Measurements from ENCODE around the gene SYTL1. TPM values are rescaled to one million over a fixed set of nuclear protein-coding genes. Genes with fewer than 3 reads are reported as not detected.

SYTL1 gene
- total RNA-seq, 4 donors from 2014 or later: 5.2 to 9.2 (median 6.9) TPM

DNA sequence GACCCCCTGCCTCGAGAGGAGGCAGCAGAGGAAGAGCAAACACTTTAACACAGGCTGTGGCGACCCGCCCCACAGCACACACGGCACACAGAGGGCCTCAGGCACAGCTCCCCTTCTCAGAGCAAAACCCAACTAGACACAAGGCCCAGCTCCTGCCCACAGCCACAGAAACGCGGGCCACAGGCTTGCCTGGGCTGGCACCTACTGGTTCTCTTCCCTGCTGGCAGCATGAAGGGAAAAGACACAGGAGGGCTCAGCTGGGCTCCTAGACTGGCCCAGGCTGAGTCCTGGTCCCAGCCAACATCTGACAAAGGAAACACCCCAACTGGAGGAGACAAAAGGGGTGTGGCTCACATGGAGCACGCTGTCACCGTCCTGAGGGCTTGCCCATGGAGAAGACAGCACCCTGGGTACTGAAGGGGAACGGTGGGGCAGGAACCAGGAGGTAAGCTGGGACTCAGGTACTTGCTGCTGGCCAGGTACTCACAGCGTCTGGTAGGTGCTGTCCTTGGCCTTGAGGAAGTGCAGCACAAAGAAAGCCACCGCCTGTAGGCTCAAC is 37.8 kb downstream of the SYTL1 start:
- Histone ChIP-seq H3K9me3 (no peaks in the 10 kb centered on the region), H3K27ac (no peak overlapping the region), H3K4me3 (no peak overlapping the region), H3K36me3 (no peaks in the 10 kb centered on the region), H3K27me3 (no peaks in the 10 kb centered on the region), H3K4me1 (peaks cover 0 to 6% (median 2%) of the 10 kb centered on the region in 4 donors)
- intact Hi-C loops (cut with DNase I; ENCODE audit: low total_unique reads) (no loop called here), in situ Hi-C loops (cut with MboI; ENCODE audit: low pct_ligation_motif_present in 1 of 4, low pct_unique_long_range_greater_than_20kb in 1 of 4, low sequenced_read_pairs in 3 of 4) (no loop called here)
- TF ChIP-seq EP300 (IDR thresholded peaks at IDR 0.05; ENCODE audit: low read depth) (no peak), POLR2AphosphoS5 (IDR thresholded peaks at IDR 0.05) (no peak), POLR2A (IDR thresholded peaks at IDR 0.05) (no peak)
- TF ChIP-seq, protein P1, sequence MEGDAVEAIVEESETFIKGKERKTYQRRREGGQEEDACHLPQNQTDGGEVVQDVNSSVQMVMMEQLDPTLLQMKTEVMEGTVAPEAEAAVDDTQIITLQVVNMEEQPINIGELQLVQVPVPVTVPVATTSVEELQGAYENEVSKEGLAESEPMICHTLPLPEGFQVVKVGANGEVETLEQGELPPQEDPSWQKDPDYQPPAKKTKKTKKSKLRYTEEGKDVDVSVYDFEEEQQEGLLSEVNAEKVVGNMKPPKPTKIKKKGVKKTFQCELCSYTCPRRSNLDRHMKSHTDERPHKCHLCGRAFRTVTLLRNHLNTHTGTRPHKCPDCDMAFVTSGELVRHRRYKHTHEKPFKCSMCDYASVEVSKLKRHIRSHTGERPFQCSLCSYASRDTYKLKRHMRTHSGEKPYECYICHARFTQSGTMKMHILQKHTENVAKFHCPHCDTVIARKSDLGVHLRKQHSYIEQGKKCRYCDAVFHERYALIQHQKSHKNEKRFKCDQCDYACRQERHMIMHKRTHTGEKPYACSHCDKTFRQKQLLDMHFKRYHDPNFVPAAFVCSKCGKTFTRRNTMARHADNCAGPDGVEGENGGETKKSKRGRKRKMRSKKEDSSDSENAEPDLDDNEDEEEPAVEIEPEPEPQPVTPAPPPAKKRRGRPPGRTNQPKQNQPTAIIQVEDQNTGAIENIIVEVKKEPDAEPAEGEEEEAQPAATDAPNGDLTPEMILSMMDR (IDR thresholded peaks at IDR 0.05): no peak
- 78% methylated on average over 11 of the region's 11 CpGs; no CpG with 5 or more reads in 1 of the 2 donors for WGBS, 2 donors (ENCODE audit: low coverage in 1 of 2)
- DNase-seq: no peak

DNA sequence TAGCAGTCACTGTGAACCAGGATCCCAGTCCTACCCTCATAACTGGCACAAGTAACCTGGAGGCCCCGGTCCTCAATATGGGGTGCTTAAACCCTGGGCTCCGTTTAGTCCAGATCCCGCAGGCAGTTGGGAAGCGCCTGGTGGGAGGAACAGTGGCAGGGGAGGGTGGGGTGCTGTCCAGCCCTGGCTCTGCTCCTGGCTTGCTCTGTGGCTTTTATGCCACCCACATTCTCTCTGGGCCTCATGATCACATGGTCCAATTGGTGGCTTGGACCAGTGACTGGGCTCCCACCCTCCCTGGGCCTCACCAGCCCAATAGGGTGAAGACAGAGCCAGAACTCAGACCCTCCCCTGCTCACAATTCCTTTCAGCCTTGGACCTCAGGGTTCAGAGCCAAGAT is 38.4 kb downstream of the SYTL1 start:
- H3K27me3 ChIP-seq: no peaks in the 10 kb centered on the region
- no peak overlapping the region for H3K4me3 ChIP-seq
- DNase-seq: no peak
- peaks cover 0 to 6% (median 2%) of the 10 kb centered on the region in 4 donors for H3K4me1 ChIP-seq
- TF ChIP-seq POLR2AphosphoS5 (IDR thresholded peaks at IDR 0.05) (no peak), EP300 (IDR thresholded peaks at IDR 0.05; ENCODE audit: low read depth) (no peak), POLR2A (IDR thresholded peaks at IDR 0.05) (no peak)
- TF ChIP-seq, protein P1 (IDR thresholded peaks at IDR 0.05): no peak
- intact Hi-C loops (cut with DNase I; ENCODE audit: low total_unique reads) (no loop called here), in situ Hi-C loops (cut with MboI; ENCODE audit: low pct_ligation_motif_present in 1 of 4, low pct_unique_long_range_greater_than_20kb in 1 of 4, low sequenced_read_pairs in 3 of 4) (no loop called here)
- 100% methylated on average over 1 of the region's 4 CpGs; no CpG with 5 or more reads in 1 of the 2 donors for WGBS, 2 donors (ENCODE audit: low coverage in 1 of 2)
- no peaks in the 10 kb centered on the region for H3K36me3 ChIP-seq
- no peak overlapping the region for H3K27ac ChIP-seq
- no peaks in the 10 kb centered on the region for H3K9me3 ChIP-seq

DNA sequence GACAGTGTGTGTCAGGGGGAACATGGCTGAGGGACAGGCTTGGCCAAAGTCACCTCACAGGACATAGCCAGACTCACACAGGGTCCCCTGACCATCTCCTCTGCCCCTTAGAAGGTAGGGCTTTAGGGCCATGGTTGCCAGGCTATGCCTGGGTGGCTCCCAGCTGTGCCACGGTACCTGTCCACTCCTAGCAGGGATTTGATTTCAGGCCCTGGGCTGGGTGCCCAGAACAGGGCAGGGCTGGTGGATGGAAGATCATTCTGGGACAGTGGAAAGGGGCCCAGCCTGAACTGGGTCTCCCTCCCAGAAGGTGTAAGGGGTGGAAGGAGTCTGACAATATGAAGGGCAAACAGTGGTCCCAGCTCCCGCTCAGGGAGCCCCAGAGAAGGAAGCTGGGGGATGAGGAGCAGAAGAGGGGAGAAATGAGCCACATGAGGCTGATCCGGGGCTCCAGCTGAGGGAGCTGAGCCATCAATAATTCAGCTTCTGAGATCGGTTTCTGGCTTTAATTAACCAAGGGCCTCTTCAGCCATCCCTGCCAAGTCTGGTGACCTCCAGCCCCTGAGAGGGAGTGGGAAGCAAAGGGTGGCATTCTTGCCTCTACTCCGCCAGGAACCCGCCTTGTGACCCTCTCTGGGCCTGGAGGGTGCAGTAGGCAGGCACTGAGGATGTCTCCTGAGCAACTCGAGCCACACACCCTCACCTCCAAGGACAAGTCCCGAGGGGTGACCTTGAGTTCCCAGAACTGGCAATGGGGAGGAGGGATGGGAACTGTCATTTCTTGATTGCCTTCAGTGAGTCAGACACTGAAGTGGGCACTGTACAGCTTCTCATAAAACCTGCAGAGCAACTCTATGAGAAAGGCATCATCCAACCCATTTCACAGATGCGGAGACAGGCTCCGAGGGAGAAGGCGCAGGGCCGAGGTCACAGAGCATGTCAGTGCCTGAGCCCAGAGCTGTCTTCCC is 39.2 kb downstream of the SYTL1 start:
- intact Hi-C loops (cut with DNase I; ENCODE audit: low total_unique reads) (no loop called here), in situ Hi-C loops (cut with MboI; ENCODE audit: low pct_ligation_motif_present in 1 of 4, low pct_unique_long_range_greater_than_20kb in 1 of 4, low sequenced_read_pairs in 3 of 4) (no loop called here)
- 65 to 100% methylated on average over 1 to 11 of the region's 12 CpGs for WGBS, 2 donors (ENCODE audit: low coverage in 1 of 2)
- Histone ChIP-seq H3K4me3 (no peak overlapping the region), H3K27ac (no peak overlapping the region), H3K36me3 (no peaks in the 10 kb centered on the region), H3K4me1 (peaks cover 0 to 6% (median 2%) of the 10 kb centered on the region in 4 donors), H3K9me3 (no peaks in the 10 kb centered on the region), H3K27me3 (no peaks in the 10 kb centered on the region)
- no peak for TF ChIP-seq POLR2AphosphoS5 (IDR thresholded peaks at IDR 0.05)
- TF ChIP-seq, protein P1 (IDR thresholded peaks at IDR 0.05): no peak
- TF ChIP-seq POLR2A (IDR thresholded peaks at IDR 0.05): no peak
- TF ChIP-seq EP300 (IDR thresholded peaks at IDR 0.05; ENCODE audit: low read depth): no peak
- no peak for DNase-seq

DNA sequence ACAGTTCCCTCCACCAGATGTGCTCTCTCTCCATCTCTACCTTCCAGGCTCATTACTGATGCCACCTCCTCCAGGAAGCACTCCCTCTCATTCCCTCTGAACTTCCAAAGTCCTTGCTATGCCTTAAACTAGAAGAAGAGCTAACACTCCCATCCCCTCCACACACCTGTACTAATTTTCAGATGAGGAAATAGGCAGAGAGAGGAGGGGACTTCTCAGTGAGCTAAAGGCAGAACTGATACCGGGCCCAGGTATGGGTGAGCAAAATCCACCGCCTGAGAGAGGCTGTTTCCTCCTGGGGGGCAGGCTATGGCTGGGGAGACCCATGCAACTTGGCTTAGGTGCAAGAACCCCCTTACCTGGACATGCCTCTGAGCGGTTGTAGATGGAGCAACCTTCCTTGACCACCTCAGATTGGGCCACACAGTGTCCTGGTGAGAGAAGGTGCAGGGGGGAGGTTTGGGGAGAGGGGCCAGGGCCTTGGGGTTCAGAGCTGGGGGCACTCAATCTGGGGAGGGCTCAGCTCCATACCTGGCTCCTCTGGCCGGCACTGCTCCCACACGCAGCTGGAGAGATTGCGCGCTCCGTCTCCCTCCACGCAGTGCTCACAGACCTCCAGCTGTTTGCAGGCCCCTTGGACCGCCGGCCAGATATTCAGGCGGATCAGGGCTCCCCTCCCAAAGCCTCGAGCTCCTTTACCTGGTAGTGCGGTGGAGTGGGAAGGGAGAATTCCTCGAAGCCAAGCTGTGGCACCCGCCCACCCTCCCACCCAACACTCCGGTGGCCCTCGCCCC is 40.3 kb downstream of the SYTL1 start:
- intact Hi-C loops (cut with DNase I; ENCODE audit: low total_unique reads) (no loop called here), in situ Hi-C loops (cut with MboI; ENCODE audit: low pct_ligation_motif_present in 1 of 4, low pct_unique_long_range_greater_than_20kb in 1 of 4, low sequenced_read_pairs in 3 of 4) (no loop called here)
- H3K27me3 ChIP-seq: no peaks in the 10 kb centered on the region
- no peak for DNase-seq
- H3K36me3 ChIP-seq: no peaks in the 10 kb centered on the region
- H3K9me3 ChIP-seq: no peaks in the 10 kb centered on the region
- no peak overlapping the region for H3K4me3 ChIP-seq
- no peak for TF ChIP-seq EP300 (IDR thresholded peaks at IDR 0.05; ENCODE audit: low read depth)
- H3K27ac ChIP-seq: no peak overlapping the region
- peaks cover 0 to 6% (median 2%) of the 10 kb centered on the region in 4 donors for H3K4me1 ChIP-seq
- 75% methylated on average over 18 of the region's 18 CpGs; no CpG with 5 or more reads in 1 of the 2 donors for WGBS, 2 donors (ENCODE audit: low coverage in 1 of 2)

All from transverse colon (tissue), 4 donors.